PFSK-1 (cell line): ENCODE results near the gene TRIM44.

Experiments
- POLR2AphosphoS5 ChIP-seq: IDR thresholded peaks from 2 replicates; pipeline ENCODE4 v1.6.1; 2012; ENCODE audit warnings: low read depth, mild to moderate bottlenecking, control low read depth, low read length, moderate library complexity
- TAF1 ChIP-seq: IDR thresholded peaks from 2 replicates; pipeline ENCODE4 v1.6.1; 2012; ENCODE audit warnings: low read length, control low read depth, borderline replicate concordance; ENCODE audit not compliant: insufficient read depth

GRCh38 chr11:35677904-35678303, 15.3 kb downstream of the TRIM44 start:
- TF ChIP-seq TAF1: no peak
- no peak for TF ChIP-seq POLR2AphosphoS5
